GM03348 (cell line): ENCODE measurements around the gene PGA3.
"Not testable (repeated sequence)": the region's sequence is repeated elsewhere in the genome, so short reads cannot be mapped to it uniquely, and the experiment has no call there.

Experiments used
- DNase-seq: peaks from one replicate; pipeline ENCODE4 v3.0.0; 2012; ENCODE audit warnings: low spot score

PGA3 gene

DNA sequence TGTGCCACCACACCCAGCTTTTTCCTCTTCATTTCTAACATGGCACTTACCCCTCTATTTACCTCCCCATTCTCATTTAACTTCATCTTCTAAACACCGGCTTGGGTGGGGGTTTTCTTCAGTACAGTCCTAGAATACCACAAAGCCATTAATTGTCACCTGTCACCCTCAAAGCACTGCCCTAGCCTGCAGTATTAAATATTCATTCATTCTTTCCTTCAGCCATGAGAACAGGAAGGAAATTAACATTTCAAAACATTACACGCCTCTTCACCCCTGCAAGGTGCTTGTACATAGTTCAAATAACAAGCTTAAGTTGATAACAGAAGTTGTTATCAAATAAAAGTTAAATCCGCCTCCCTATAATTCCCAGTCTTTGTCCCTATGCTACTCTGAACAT lies 31.4 kb upstream of the PGA3 start:
- no peak for DNase-seq

DNA sequence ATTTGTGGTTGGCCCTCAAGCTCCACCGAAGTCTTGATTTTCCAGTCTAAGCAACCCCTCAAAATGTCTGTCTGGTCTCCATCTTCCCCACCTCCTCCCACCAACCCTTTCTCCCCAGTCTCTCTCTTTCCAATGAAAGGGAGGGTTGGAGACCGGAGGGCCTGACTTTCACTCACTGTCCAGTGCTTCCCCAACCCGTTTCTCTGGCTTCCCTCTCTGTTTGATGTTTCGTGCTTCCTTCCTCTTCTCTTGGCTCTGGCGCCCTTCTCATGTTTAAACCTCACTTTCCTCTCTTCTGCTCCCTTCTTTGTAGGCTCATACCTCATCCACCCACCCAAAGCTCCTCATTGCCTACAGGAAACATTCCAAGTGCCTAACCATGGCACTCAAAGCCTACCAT lies 31.0 kb upstream of the PGA3 start:
- DNase-seq, result no peak

DNA sequence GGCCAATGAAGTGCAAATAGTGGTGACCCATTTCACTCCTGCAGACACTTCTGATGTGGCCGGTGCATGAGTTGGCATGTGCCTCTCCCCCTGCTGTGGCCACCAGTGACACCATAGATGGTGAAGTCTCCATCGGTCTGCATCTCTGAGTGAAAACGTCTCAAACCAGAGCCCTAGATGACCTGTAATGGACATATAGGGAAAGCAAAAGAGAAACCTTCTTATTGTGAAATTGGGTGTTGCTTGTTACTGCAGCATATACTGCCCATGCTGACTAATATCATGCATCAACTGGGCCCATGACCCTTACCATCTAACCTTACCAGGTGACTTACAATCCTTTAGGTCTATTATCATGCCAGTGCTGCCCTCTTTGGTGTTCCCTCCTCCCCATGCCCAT lies 30.4 kb upstream of the PGA3 start:
- DNase-seq, result no peak

DNA sequence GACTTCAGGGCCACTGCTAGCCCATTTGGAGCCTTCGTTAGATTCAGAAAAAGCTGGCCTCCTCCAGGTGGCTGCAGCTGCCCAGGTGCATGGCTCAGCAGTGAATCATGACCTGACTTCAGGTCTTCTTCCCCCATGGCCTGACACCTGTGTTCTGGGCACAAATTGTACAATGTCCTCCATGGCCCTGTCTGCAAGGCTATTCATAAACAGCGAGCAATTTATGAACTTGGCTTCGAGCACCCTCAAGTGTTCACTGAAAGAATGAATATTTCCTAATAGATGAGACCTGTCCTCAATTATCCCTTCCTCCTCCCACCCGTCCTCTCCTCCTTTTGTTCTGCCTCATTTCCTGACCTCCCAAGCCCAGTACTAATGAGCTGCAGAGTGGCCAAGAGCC lies 29.9 kb upstream of the PGA3 start:
- peak; percentile 58 for DNase-seq

DNA sequence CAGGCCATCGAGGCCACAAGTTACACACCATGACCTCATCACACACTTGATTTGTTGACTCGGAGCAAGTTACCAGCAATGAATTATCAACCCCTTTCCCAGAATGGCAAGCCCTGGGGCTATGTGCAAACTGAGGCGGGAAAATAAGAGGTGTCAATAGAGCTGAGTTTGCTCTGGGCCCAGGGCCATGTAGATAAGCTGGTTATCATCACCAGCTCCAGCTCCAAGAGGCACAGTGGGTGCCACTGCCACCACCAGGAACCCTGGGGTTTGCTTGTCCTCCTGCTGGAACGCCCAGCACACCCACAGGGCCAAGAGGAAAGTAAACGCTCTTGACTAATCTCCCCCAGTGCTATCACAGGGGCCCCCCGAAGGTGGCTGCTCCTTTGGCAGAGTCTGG lies 29.0 kb upstream of the PGA3 start:
- no peak for DNase-seq

DNA sequence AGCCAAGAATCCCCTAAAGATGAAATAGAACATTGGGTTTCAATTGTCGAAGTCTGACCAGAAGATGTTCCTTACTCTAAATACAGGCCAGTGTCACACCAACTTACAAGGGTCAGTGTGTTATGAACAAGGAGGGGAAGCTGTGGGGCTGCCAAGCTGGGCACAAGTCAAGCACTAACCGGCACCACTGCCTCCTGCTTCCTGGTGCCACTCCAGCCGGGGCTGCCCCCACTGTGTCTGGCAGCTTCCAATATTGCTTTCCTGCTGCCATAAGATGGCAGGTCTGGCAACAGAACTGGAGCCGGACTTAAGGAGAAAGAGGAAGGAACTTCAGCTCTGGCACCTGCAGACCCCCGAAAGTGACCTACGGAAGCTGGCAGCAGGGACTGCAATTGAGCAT lies 28.4 kb upstream of the PGA3 start:
- DNase-seq, result no peak

DNA sequence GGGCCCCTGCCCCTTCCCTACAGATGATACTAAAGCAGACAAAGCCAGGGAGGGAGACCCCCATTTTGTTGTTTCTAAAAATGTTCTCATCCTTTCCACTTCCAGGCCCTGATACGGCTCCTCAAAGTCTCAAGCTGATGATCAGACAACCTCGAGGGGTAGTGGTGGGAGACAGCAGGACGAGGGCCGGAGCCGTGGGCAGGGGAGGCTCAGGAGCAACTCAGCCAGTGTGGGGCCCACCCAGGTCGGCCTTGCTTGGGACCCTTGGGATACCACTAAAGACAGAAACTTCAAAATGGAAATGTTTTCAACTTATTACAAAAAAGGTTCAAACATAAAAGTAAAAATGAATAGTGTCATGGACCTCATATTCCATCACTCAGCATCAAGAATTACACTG lies 26.9 kb upstream of the PGA3 start:
- no peak for DNase-seq

DNA sequence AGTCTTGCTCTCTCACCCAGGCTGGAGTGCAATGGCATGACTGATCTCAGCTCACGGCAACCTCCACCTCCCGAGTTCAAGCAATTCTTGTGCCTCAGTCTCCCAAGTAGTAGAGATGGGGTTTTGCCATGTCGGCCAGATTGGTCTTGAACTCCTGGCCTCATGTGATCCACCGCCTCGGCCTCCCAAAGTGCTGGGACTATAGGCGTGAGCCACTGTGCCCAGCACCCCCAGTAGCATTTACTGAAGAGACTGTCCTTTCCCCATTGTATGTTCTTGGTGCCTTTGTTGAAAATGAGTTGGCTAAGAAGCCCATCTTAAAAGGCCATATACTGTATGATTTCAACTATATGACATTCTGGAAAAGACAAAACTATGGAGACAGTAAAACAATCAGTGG lies 23.1 kb upstream of the PGA3 start:
- not testable (repeated sequence) for DNase-seq

DNA sequence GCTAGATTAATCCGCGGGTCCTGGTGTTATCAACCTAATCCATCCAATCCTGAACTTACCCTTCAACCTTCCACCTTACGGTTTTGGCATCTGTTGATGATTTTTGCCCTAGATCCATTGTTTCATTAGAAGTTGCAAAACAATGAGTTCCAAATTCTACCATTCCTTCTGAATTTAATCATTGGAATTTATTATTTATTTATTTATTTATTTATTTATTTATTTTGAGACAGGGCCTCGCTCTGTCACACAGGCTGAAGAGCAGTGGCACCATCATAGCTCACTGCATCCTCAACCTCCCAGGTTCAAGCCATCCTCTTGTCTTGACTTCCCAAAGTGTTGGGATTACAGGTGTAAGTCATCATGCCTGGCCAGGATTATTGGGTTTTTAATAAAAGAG lies 21.8 kb upstream of the PGA3 start:
- DNase-seq, result no peak

DNA sequence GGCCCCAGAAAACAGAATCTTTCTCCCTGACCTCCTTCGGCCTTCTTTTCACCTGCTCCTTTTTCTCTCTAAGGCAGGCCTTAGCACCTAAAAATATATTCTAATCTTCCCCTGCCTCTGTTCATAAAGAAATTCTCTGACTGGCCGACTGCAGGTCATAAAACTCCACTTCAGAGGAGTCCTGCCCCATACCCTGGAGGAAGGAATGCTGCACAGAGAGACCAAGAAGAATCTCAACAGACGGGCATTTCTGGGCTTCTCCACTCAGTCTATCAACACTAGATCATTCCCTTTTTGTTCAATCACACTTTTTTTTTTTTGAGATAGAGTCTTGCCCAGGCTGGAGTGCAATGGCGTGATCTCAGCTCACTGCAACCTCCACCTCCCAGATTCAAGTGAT lies 19.7 kb upstream of the PGA3 start:
- no peak for DNase-seq

DNA sequence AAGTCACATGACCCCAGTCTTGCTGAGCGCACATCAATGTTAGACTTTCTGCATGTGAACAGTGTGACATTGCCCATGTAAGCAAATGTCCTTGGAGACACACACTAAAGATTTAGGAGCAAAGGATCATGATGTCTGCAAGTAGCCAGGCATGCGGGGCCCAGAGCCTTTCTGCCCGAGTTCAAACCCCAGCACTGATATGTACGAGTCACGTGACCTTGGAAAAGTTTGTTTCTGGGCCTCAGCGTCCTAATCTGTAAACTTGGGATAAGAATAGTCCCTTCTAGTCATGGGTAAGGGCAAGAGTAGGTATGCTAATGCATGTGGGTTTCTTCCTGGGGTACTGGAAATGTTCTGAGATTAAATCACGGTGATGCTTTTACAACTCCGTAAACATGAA lies 16.8 kb upstream of the PGA3 start:
- no peak for DNase-seq

DNA sequence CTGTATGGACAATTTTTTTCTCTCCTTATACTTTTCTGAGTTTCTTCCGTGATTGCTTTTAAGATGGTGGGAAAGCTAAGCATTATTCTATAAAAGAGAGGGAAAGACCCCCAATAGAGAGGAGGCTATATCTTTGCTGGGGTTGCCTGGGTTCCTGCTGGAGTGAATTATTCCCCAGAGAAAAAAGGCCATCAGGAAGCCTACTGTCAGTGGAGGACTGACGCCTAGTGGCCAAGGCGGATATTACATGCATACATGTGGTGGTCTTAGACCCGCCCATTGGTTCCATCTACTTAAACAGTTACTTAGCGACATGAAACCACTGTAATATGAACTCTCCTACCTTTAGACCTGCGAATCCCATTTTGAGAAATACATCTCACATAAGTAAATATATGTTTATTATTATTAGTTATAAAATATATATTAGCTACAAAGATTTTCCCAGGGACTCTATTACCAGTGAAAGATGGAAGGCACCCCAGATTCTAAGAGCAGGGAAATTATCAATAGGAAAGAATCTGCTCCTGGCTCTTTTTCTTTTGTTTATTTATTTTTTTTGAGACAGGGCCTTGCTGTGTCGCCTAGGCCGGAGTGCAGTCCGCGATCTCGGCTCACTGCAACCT lies 15.7 kb upstream of the PGA3 start:
- peak; percentile 86 for DNase-seq

DNA sequence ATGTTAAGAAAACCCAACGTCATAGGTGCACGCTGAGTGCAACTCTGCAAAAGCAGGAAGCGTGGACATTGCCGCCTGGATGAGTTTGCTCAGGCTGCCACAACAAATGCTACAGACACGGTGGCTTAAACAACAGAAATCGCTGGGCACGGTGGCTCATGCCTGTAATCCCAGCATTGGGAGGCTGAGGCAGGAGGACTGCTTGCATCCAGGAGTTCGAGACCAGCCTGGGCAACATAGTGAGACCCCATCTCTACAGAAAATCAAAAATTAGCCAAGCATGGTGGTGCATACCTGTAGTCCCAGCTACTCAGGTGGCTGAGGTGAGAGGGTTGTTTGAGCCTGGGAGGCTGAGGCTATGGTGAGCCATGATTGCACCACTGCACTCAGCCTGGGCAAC lies 13.4 kb upstream of the PGA3 start:
- DNase-seq, result no peak

DNA sequence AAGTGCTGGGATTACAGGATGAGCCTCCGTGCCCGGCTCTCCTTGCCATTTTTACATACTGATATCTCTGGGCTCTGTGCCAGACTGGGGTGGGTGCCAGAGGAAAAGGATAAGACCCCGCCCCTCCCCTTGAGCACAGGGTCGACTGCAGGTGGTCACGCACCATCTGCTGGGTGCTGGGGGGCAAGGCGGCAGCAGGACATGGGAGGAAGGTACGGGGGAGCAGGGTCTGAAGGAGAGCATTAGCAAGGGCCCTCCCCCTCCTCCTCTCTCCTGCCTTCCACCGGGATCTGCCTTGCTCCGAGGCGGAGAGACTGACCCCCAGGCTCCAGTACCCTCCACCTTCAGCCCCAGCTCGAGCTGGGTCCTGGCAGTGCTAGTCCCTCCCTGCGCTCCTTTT lies 9.7 kb upstream of the PGA3 start:
- no peak for DNase-seq

DNA sequence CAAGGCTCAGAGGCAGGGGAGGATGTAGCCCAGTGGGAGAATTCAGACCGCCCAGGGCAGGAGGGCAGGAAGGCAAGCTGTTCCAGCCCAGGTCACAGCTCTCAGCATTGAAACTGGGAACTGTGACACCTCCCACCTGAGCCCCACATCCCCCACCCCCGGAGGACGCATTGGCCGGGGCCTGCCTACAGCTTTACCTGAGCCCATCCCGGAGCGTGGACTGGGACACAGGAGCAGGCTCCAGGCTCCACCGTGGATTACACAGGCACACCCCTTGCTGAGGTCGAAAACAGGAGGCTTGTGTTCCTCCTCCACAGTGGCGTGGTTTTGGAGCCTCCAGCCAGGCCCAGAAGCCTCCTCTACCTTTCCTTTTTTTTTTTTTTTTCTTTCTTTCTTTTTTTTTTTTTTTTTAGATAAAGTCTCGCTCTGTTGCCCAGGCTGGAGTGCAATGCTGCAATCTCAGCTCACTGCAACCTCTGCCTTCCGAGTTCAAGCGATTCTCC lies 9.1 kb upstream of the PGA3 start:
- no peak for DNase-seq

DNA sequence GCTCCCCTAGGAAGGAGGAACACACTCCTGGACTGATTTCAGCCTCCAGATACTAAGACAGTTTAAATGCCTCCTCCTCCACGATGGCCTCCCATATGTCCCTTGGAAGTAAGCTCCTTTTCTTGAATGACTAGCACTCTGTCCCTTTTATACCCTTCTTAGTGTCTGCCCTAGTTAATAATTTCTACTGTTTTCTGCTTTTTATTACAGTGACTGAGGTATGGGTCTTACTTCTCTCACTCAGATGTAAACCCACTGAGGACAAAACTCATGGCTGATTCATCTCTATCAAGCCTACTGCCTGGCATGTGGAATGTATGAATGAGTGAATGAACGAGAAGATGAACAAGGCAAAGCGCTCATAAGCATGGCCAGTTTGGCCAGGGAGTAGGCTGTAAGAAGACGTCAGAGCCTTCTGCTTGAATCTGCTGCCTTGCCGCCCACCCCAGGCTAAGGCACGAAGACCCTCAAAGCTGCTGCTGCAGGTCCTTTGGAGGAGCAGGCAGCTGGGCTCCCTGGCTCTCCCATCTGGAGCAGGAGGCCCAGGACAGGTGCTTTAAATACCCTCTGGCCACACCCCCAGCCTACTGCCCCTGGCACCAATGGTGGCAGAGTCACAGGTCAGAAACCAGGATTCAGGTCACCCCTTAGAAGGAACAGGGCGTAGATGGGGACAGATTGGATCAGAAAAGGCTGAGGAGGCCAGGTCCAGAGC lies 8.2 kb upstream of the PGA3 start:
- no peak for DNase-seq

DNA sequence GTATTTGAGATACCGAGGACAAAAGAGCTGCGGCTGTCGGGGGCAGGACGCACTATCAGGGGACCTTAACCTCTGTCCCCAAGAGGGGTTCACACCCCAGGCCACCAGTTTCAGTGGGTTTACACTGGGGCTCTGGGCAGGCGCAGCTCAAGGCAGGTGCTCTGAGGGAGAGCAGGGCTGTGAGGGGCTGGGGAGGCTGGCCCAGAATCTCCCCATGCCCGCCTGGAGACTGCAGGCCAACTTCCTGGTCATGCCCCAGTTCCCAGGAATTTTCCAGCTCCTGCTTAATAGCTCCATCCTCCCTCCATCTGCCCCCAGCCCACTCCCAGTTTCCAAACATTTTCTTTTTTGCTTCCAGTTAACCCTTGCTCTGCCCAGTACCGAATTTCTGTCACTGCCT lies 7.6 kb upstream of the PGA3 start:
- DNase-seq, result no peak

DNA sequence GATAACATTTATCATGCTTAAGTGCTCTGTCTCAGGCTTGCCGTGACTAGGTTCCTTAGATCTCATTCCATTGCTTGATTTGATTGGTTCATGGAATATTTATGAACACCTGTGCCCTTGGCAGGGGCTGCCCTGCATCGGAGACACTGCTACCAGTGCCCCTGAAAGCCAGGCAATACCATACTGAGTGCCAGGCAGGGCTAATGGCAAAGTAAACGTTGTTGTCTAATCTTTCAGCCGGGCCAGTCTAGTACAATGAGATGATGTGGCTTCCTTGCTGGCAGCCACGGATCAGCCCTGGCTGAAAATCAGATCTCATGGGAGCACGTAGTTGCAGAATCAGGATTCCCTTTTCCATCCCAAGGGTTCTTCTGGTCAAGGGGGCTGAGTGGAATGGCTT lies 5.0 kb upstream of the PGA3 start:
- DNase-seq, result no peak

DNA sequence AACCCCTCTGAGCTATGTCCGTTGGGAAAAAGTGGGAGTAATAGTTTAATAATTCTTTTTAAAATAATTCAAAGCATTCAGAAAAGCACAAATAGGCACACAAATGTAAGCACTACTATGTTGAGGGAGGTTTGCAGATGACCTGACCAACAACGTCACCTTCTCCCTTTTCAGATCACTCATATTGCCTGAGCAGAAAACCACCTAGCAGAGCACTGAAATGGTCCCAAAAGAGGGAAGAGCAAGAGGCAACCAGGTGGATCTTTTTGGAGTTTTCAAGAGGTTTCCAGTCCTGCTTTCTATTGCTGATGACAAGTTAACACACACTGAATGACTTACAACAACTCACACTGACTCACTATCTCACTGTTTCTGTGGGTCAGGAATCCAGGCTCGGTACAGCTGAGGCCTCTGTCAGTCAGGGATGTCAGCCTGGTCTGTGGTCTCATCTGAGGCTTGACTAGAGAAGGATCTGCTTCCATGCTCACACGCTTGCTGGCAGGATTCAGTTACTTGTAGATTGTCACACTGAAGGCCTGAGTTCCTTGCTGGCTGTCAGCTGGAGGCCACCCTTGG lies 4.3 kb upstream of the PGA3 start:
- no peak for DNase-seq

DNA sequence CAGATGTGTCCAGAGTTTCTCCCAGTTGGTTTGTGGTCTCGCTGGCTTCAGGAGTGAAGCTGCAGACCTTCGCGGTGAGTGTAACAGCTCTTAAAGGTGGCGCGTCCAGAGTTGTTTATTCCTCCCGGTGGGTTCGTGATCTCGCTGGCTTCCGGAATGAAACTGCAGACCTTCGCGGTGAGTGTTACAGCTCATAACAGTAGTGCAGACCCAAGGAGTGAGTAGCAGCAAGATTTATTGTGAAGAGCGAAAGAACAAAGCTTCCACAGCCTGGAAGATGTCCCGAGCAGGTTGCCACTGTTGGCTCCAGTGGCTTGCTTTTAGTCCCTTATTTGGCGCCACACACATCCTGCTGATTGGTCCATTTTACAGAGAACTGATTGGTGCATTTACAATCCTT lies 1.8 kb upstream of the PGA3 start:
- no peak for DNase-seq

DNA sequence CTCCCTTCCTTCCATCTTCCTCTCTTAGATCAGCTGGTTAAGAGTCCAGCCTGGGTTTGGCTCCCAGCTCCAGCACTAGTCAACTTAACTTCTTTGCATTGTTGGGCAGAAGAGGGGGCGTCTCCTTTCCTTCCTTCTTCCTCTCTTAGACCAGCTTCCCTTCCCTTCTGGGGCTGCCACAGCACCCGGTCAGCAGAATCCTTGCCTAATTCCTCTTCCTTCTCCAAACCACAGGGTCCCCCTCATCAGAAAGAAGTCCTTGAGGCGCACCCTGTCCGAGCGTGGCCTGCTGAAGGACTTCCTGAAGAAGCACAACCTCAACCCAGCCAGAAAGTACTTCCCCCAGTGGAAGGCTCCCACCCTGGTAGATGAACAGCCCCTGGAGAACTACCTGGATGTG lies 558 bp downstream of the PGA3 start:
- DNase-seq, result not testable (repeated sequence)

DNA sequence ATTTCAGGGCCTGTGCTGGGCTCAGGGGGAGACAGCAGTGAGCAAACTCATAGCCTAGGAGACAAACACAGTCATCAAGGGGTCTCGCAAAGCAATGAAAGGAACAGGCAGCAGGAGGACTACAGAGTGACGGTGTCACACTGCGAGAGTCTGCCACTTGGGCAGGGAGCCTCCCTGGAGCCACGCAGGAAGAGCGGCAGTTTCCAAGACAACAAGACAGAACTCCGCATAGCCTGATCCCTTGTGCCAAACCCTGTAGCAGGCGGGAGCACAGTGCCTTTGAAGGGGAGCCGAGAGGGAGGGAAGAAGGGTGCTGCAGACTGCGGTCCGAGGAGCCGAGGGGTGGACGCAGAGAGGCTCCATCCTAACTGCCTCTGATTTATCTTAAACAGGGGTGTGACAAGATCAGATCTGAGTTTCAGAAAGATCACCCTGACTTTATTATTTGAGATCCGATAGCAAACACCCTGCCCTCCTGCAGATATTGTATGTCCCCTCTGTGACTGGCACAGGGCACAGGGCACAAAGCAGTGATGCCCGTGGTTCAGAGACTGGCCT lies 1.3 kb downstream of the PGA3 start:
- DNase-seq, result not testable (repeated sequence)

DNA sequence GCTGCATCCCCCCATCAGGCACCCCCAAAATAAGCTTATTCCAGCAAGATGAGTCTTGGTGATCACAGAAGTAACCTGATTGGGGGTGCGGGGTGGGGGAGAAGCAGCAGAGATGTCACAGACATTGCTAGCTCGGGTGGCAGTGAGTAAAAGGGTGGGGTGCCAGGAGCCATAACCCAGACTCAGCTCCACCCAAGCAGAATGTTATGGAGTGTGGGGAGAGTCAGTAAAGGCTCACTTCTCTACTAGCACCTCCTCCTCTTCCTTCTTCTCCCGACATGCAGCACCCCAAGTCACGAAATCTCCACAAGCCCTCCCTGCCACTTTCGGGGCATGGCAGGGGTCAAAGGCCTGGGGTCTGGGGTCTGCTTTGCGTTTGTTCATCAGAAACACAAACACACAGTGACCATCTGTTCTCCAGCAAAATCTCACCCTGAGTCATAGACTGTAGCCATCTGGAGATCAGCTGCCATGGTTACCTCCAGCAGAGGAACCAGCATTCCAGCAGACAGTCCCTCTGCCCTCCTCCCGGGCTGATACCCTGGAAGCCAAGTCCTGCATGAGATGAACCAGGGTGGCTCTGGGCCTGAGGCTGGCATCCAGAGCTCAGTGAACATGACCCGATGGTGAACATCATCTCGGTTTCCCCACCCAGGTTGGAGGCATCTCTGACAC lies 4.5 kb downstream of the PGA3 start:
- not testable (repeated sequence) for DNase-seq
